OCI-LY1 (cell line): ENCODE measurements around the gene MOB2.
"Not testable (repeated sequence)": the region's sequence is repeated elsewhere in the genome, so short reads cannot be mapped to it uniquely, and the experiment has no call there.

Experiments
- H2AFZ ChIP-seq: fragments of 200-600 bp; sonication (generic), shearing (Covaris generic); 2 replicates; pipeline ENCODE4 v1.6.0; 2014; ENCODE audit warnings: antibody characterized with exemption, mild to moderate bottlenecking, low read length
- H3F3A ChIP-seq: fragments of 200-600 bp; sonication (generic), shearing (Covaris generic); 2 replicates; pipeline ENCODE4 v1.6.0; 2014; ENCODE audit warnings: mild to moderate bottlenecking, antibody characterized with exemption, low read length, moderate library complexity; ENCODE audit not compliant: insufficient read depth
- H3K27ac ChIP-seq: fragments of 200-600 bp; sonication (generic); 2 replicates; pipeline ENCODE4 v1.5.1; 2014; ENCODE audit warnings: low read length, mixed run types, mild to moderate bottlenecking, low read depth; ENCODE audit not compliant: poor library complexity, severe bottlenecking
- H3K27me3 ChIP-seq: fragments of 200-600 bp; sonication (generic); 2 replicates; pipeline ENCODE4 v1.6.0; 2014; ENCODE audit warnings: antibody characterized with exemption, mild to moderate bottlenecking, low read length, moderate library complexity; ENCODE audit not compliant: insufficient read depth
- H3K36me3 ChIP-seq: fragments of 200-600 bp; sonication (generic); 2 replicates; pipeline ENCODE4 v1.6.1; 2014; ENCODE audit warnings: mild to moderate bottlenecking, antibody characterized with exemption, low read length, moderate library complexity, mixed read lengths; ENCODE audit not compliant: insufficient read depth
- H3K4me1 ChIP-seq: fragments of 200-600 bp; sonication (generic); 2 replicates; pipeline ENCODE4 v1.5.1; 2014; ENCODE audit warnings: mild to moderate bottlenecking, low read length, moderate library complexity; ENCODE audit not compliant: insufficient read depth, severe bottlenecking
- H3K4me2 ChIP-seq: fragments of 200-600 bp; sonication (generic), shearing (Covaris generic); 2 replicates; pipeline ENCODE4 v1.6.1; 2014; ENCODE audit warnings: low read length
- H3K4me3 ChIP-seq: fragments of 200-600 bp; sonication (generic); 2 replicates; pipeline ENCODE4 v1.5.1; 2014; ENCODE audit warnings: low read length, low read depth, mild to moderate bottlenecking, mixed read lengths; ENCODE audit not compliant: poor library complexity, severe bottlenecking
- H3K79me2 ChIP-seq: fragments of 200-600 bp; shearing (Covaris generic); 2 replicates; pipeline ENCODE4 v1.6.1; 2016; ENCODE audit warnings: mixed run types, low read length, mixed read lengths; ENCODE audit not compliant: insufficient read depth
- H3K9ac ChIP-seq: fragments of 200-600 bp; sonication (generic), shearing (Covaris generic); 2 replicates; pipeline ENCODE4 v1.6.1; 2014; ENCODE audit warnings: mild to moderate bottlenecking, low read length, mixed read lengths
- H3K9me2 ChIP-seq: fragments of 200-600 bp; sonication (generic), shearing (Covaris generic); 2 replicates; pipeline ENCODE4 v1.6.1; 2014; ENCODE audit warnings: low read depth, mild to moderate bottlenecking, low read length, mixed read lengths
- H3K9me3 ChIP-seq: fragments of 200-600 bp; shearing (Covaris generic); 2 replicates; pipeline ENCODE4 v1.6.1; 2014; ENCODE audit warnings: low read length, mixed read lengths
- H4K20me1 ChIP-seq: fragments of 200-600 bp; sonication (generic), shearing (Covaris generic); 2 replicates; pipeline ENCODE4 v1.6.0; 2016; ENCODE audit warnings: mild to moderate bottlenecking, low read length; ENCODE audit not compliant: insufficient read depth
- CTCF ChIP-seq: fragments of 200-600 bp; sonication (generic), shearing (Covaris generic); IDR thresholded peaks from 2 replicates; pipeline ENCODE4 v1.5.1; 2017; ENCODE audit warnings: mild to moderate bottlenecking, antibody characterized with exemption, low read length, moderate library complexity, mixed read lengths
- EZH2 ChIP-seq: fragments of 200-600 bp; sonication (generic), shearing (Covaris generic); IDR thresholded peaks from 2 replicates; pipeline ENCODE4 v1.8.0; 2017; ENCODE audit warnings: borderline replicate concordance, mixed run types, mild to moderate bottlenecking, antibody characterized with exemption, low read length, moderate library complexity, mixed read lengths

The MOB2 gene

GRCh38 chr11:1435820-1436467 lies 50.6 kb downstream of the MOB2 start:
- Histone ChIP-seq H3K9me3 (no peaks in the 10 kb centered on the region), H3K9ac (no peak overlapping the region), H2AFZ (no peak overlapping the region), H3F3A (no peaks in the 10 kb centered on the region), H3K79me2 (no peaks in the 10 kb centered on the region), H3K4me1 (no peaks in the 10 kb centered on the region), H3K4me2 (no peak overlapping the region), H3K36me3 (no peaks in the 10 kb centered on the region), H3K4me3 (no peak overlapping the region), H3K27ac (no peak overlapping the region), H3K9me2 (no peaks in the 10 kb centered on the region), H4K20me1 (no peaks in the 10 kb centered on the region), H3K27me3 (no peaks in the 10 kb centered on the region)
- TF ChIP-seq EZH2, result no peak
- TF ChIP-seq CTCF, result no peak

GRCh38 chr11:1435479-1435819 lies 51.1 kb downstream of the MOB2 start:
- not testable (repeated sequence) for H3K27ac ChIP-seq, H4K20me1 ChIP-seq, H3K4me1 ChIP-seq, H3K36me3 ChIP-seq, H3F3A ChIP-seq, H3K9me3 ChIP-seq, H3K4me3 ChIP-seq, H3K79me2 ChIP-seq, H3K27me3 ChIP-seq, H3K4me2 ChIP-seq, H3K9ac ChIP-seq, H3K9me2 ChIP-seq, H2AFZ ChIP-seq

- Histone ChIP-seq H3K27ac (no peak overlapping the region), H3K79me2 (no peaks in the 10 kb centered on the region), H3K4me3 (no peak overlapping the region), H3K9me3 (no peaks in the 10 kb centered on the region), H3K27me3 (no peaks in the 10 kb centered on the region), H3K9me2 (no peaks in the 10 kb centered on the region), H3K36me3 (no peaks in the 10 kb centered on the region), H3K4me2 (no peak overlapping the region), H3K9ac (no peak overlapping the region), H2AFZ (no peak overlapping the region), H3F3A (no peaks in the 10 kb centered on the region), H3K4me1 (no peaks in the 10 kb centered on the region), H4K20me1 (no peaks in the 10 kb centered on the region)
- TF ChIP-seq EZH2 (no peak), CTCF (no peak)
Measured at GRCh38 chr11:1433977-1434640, 52.5 kb downstream of the MOB2 start.

- no peaks in the 10 kb centered on the region for H3K9me2 ChIP-seq
- TF ChIP-seq EZH2 (no peak), CTCF (no peak)
- no peak overlapping the region for H3K9ac ChIP-seq
- no peak overlapping the region for H3K27ac ChIP-seq
- H2AFZ ChIP-seq, result no peak overlapping the region
- H3K9me3 ChIP-seq, result no peaks in the 10 kb centered on the region
- no peaks in the 10 kb centered on the region for H3K4me1 ChIP-seq
- H3K79me2 ChIP-seq, result no peaks in the 10 kb centered on the region
- no peak overlapping the region for H3K4me3 ChIP-seq
- H4K20me1 ChIP-seq, result no peaks in the 10 kb centered on the region
- H3F3A ChIP-seq, result no peaks in the 10 kb centered on the region
- H3K4me2 ChIP-seq, result no peak overlapping the region
- no peaks in the 10 kb centered on the region for H3K36me3 ChIP-seq
- H3K27me3 ChIP-seq, result no peaks in the 10 kb centered on the region
Measured at GRCh38 chr11:1433568-1433967, 53.0 kb downstream of the MOB2 start.
